ENCODE measurements around the gene SKIDA1.

DNA sequence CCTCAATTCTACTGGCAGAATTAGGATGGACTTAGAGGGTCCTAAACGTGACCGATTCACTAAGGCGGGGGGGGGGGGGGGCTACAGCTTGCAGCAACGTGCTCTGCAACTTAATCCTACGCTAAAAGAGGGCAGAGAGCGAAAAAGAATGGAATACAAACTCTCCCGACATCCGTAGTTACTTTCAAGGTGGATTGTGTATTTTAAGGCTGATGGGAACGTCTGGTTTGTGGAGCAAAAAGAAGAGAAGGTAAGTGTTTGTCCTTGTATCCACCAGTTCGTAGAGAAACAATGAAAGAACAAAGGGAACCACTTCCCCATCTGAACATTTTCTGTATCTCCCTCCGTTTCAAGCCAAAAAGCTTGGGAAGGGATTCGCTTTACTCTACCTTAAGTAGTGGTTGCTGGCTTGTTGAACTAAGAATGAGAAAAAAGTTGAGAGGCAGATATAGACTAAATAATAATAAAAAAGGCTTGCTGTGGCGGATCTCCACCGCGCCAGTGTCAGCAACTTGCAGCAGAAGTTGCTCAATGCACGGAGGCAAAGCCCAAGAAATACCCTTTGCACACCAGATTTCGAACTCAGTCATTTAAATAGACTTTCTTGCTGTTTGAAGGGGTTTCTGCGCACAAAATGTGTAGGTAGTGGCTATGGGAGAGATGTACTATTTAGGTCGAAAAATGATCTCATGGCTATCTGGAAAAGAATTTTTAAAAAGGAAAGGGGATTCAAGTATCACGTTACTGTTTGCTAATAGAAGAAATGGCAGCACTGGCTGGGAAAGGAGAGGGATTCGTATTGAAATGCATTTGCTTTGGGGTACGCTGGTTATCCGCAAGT is 736 bp downstream of the SKIDA1 start:
- TF ChIP-seq CTCF (IDR thresholded peaks at IDR 0.05) (no peak), RELA (CRISPR knock-in tag; IDR thresholded peaks at IDR 0.05; ENCODE audit: borderline replicate concordance) (no peak), NFYB (CRISPR knock-in tag; conservative IDR thresholded peaks at IDR 0.05; ENCODE audit: low read depth) (no peak), ETV6 (CRISPR knock-in tag; IDR thresholded peaks at IDR 0.05) (no peak), CREB1 (CRISPR knock-in tag; IDR thresholded peaks at IDR 0.05) (no peak), PRRX2 (CRISPR knock-in tag; IDR thresholded peaks at IDR 0.05) (no peak)
